Stimulated activated CD4-positive, alpha-beta T cell treated with anti-CD3 and anti-CD28 coated beads, Interleukin-2, amount 100 ng/mL, for 4 hours (primary cell): ENCODE measurements around the gene TSPYL6.

Experiments used
- DNase-seq: peaks from one replicate; pipeline ENCODE4 v3.0.0-alpha.2; 2020; ENCODE audit warnings: low read depth

The TSPYL6 gene

GRCh38 chr2:54258166-54258565 is 2.1 kb upstream of the TSPYL6 start:
- DNase-seq, result no peak

- DNase-seq, result no peak
Observed at GRCh38 chr2:54255230-54256090, 569 bp downstream of the TSPYL6 start.

- no peak for DNase-seq
Observed at GRCh38 chr2:54254180-54254579, 1.8 kb downstream of the TSPYL6 start.

DNA sequence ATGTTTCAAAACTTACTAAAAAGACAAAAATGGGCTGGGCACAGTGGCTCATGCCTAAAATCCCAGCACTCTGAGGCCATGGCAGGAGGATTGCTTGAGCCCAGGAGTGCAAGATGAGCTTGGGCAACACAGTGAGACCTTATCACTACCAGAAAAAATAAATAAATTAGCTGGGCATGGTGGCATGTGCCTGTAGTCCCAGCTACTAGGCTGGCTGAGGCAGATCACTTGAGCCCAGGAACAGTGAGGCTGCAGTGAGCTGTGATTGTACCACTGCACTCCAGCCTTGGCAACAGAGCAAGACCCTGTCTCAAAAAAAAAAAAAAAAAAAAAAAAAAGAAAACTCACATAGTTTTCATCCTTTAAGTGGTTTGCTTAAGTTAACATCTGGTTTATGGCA is 6.4 kb downstream of the TSPYL6 start:
- no peak for DNase-seq

DNA sequence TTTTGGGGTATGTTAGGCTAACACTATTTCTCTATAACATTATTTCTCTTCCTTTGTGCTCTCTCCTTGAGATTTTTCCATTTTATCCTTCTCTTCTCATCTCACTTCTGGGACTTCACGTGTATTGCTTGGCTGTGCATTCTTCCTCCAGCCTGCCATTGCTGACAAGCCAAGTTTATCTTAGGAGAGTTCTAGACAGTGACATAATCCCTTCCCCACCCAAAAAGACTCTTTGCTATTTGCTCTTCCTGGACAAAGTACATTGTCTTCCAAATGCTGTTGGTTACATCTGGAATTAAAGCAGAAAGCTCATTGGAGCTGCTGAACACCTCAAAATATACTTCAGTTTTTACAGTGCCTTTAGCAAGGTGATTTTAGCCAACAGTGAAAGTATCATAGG is 8.9 kb downstream of the TSPYL6 start:
- no peak for DNase-seq

DNA sequence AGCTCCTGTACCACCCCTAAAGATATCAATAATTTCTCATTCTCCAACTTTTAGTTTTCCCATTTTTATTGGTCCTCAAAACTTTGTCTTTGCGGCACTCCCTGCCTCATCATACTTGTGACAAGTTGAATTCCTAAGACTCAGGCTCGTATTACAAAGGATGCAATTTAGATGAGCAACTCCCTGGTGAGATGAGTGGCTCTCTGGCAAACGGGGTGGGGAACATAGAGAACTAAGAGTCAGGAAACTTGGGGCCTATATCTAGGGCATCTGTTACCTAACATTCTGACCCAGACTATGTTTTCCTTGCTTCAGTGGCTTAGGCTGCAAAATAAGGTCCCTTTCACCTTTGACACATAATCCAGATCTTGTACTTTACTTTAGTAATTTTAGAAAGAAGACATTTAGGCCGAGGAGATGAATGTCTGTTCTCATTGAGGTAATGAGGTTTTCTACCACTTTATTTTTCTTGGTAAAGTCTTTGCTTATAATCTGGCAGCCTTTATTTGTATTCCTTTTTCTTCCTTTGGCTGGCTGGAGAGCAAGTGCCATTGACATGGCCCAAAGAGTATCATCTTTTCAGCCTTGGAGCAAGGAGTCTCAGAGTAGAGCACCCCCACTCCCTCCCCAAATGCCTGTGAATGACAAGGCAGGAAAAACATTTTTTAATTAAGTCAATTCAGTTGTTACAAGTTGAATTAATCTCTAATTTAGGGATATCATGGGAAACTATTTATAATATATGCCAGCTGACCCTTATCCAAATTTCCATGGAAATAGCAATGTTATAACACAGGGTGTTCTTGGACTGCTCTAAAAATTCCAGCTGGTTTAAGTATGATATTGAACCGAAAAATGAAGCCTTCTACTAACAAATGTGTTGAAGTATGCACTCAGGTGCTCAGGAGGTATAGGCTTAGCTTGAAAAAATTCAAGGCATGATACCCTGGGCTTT is 15.2 kb downstream of the TSPYL6 start:
- DNase-seq, result no peak

GRCh38 chr2:54239427-54239826 is 16.6 kb downstream of the TSPYL6 start:
- no peak for DNase-seq

GRCh38 chr2:54237428-54237827 is 18.6 kb downstream of the TSPYL6 start:
- no peak for DNase-seq

DNA sequence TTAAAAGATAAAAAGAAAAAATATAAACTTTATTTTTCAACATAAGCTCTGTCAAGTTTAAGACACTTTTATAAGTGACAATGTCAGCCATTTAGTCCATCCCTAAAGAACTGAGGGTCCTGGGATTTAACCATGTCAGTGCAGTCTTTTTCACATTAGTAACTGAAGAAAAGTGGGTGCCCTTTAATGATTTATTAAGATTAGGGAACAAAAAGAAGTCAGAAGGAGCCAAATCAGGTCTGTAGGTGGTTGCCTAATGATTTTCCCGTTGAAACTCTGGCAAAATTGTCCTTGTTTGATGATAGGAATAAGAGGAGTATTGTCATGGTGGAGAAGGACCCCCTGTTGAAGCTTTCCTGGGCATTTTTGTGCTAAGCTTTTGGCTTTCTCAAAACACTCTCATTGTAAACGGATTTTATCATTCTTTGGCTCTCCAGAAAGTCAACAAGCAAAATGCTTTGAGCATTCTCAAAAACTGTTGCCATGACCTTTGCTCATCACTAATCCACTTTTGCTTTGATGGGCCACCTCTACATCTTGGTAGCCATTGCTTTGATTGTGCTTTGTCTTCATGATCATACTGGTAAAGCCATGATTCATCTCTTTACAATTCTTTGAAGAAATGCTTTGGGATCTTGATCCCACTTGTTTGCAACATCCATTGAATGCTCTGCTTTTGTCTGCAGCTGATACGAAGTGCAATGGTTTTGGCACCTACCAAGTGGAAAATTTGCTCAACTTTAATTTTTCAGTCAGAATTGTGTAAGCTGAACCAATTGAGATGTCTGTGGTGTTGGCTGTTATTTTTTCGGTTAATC is 22.0 kb downstream of the TSPYL6 start:
- DNase-seq, result no peak

DNA sequence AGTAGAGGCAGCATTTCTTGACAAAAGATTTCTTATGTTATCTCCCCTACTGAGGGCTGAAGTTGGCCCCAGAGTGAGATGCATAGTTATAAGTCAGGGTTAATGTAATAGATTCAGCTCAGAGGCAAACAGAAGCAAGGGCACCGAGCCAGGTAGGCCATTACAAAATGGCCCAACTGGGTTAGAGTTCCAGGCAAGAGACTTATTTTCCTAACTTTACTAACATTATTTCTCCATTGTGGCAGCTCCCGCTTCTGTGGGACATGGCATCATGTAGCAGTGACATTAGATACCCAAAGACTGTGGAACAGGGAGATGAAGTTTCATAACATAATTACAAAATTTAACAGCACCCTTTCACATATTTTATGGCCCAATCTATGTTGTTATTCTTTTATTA is 27.1 kb downstream of the TSPYL6 start:
- DNase-seq, result no peak

GRCh38 chr2:54227798-54228197 is 28.2 kb downstream of the TSPYL6 start:
- no peak for DNase-seq

DNA sequence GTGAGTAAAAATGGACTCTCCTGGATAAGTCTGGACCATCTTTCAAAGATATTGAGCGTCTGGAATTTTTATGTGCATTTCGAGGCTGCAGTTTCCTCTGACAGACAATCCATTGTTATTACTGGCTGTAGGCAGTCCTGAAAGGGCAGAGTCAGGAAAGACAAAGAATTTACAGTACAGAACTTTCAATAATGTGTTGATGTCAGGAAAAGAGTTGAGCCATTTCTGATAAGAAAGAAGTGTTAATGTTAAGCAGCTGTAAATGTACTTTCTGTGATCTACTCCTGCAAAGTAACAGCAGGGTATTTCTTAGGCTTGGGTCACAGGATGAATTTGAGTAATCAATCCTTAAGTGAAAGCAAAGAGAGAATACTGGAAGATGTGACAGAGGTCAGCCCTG is 29.8 kb downstream of the TSPYL6 start:
- DNase-seq, result no peak

DNA sequence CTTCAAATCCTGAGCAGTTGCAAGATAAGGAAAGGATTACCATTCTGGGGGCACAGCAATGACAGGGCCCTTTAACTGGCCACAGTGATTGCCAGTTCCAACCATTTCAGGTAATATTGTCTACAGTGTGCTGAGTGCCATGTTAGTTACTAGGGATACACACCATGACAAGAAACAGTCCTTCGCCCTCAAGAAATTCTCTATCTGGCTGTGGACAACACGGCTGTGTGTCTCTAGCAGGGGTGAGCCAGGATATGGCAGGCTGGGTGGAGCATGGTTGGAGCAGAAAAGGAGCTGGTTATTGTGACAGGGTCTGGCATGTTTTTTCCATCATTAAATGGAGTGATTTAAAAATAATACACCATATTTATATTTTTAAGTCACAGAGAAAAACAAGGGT is 31.0 kb downstream of the TSPYL6 start:
- no peak for DNase-seq

DNA sequence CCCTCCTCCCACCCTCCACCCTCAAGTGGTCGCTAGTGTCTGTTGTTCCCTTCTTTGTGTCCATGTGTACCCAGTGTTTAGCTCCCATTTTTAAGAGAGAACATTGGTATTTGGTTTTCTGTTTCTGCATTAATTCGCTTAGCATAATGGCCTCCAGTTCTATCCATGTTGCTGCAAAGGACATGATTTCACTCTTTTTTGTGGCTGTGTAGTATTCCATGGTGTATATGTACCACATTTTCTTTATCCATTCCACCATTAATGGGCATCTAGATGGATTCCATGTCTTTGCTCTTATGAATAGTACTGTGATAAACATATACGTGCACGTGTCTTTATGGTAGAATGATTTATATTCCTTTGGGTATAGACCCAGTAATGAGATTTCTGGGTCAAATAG is 42.9 kb downstream of the TSPYL6 start:
- DNase-seq, result no peak

DNA sequence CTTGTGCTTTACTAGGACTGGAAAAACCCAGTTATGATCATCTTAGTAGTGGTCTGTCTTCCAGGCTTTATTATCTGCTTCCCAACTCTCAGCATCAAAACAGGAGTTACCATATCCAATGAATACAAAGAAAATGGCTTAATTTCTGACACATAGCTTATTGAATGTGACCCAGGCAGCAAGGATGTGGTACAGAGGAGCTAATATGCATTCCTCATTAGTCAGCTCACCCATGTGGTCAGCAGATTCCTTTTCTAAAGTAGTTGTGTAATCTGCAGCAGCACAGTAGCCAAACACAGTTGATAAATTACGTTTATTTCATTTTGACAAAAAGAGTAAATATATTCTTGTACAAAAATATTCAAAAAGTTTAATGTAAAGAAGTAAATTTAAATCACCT is 43.6 kb downstream of the TSPYL6 start:
- no peak for DNase-seq

DNA sequence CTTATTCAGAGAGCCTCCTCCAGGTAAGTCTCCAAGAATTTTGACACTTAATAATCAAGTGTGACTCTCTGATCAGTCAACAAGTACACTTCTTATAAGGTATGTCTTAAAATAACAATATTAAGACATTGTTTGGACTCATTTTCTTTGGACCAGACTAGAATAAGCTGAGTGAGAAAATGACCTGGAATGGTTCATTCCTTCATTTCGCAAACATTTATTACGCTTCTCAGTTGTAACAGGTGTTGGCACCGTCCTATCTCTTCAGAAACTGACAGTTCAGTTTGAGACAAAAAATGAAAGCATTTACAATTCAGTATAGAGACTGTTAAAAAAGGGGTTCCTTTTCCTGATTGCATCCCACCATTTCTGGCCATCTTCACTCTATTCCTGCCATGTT is 46.6 kb downstream of the TSPYL6 start:
- DNase-seq, result no peak

DNA sequence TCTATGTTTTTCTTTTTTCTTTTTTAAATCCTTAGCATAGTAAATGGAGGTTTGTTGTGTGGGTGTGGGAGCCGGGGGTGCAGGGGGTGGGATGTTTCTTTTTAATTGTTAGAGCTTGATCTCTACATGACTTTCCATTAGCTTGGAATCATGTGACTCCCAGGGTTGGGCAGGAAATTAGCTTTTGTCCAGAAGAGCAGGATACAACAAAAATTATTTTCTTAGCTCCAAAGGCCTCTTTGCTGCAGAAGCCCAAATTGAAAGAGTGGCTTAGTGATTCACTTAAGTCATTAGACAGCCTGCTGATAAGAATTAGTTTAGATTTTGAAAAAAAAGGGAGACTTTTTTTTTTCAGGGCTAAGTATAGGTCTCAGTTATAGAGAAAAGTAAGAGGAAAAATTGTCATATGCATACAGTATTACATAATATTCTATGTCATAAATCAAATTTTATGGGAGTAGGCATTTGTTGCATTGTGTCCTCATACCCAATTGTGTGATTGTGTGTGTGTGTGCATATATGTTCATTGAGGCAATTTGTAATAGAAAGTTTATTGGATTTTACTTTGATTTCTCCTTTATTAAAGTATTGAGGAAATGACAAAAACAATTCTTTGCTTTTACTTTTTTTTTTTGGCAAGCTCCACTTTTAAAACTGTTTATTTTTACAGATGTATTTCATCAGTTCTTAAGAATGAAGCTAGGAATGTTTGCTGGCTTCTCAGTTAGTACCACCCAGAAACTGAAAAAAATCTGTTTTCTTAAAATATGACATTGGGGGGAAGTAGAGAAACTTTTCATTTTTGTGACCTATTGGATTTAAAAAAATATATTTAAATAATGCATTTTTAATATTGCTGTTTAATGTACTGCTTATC is 47.4 kb downstream of the TSPYL6 start:
- DNase-seq, result no peak

DNA sequence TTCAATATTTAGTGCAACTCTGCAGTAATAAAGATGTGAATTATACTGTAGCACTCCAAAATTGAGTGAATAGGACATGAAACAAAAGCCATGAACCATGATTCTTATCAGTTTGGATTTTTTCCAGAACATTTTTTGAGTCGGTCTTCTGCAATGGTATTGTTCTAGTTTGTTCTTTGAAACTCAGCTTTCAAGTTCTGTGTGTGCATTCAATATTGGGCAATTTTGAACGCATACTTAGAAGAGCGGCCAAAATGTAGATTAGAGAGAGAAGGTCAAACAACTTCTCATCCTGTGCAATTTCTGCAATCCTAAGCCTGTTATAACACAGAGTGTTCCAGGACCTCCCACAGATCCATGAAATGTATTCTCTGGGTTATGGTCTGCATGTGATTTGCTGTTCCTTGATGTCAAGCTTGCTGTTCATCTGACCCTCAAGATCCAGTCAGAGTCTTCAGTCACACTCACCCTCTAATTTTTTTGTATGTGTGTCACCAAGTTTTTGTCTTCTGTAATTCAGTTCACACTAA is 48.3 kb downstream of the TSPYL6 start:
- DNase-seq, result no peak

DNA sequence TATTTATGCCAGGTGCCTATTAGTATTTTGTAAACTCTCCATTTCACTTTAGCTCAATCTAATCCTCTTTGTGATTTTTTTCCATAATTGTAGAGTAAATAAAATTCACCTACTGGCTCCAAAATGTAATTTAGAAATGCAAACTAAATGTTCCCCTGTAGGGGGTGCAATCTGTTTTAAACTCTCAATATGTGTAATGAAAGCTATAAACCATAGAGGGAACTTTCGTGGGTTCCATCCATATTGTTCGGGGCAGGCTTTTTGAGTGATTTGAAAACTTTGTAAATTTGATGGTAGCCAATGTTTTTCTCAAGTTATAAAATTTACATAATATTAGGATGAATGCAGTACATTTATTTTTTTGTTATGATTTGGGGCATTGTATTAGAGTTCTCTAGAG is 49.4 kb downstream of the TSPYL6 start:
- DNase-seq, result no peak

GRCh38 chr2:54204476-54204875 is 51.6 kb downstream of the TSPYL6 start:
- no peak for DNase-seq
